Measurements from ENCODE around the gene CNTNAP1.

The CNTNAP1 gene

DNA sequence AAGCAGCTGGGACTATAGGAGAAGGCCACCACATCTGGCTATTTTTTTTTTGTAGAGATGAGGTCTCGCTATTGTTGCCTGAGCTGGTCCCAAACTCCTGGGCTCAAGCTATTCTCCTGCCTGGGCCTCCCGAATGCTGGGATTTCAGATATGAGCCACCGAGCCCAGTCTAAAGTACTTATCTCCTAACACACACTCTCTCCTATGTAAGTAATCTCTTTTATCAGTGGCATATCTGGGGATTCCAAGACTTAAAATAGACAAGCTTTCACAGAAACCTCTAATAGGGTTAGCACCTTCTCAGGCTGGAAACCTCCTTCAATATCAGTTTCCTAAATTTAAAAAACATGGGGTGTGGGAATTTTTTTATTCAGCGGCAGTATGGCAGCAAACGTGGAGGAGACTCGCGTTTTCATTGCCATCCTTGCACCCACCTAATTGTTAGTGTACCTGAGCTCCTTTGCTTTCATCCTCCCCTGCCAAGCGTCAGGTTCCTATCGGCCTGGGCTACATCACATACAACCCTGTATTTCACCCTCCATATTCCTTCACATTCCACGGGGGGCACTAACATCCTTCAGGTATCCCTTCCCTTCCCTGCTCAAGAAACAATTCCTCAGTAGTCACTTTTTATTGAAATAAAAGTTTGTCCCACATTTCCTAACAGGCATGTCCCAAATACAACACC is 61.4 kb downstream of the CNTNAP1 start:
- no peak for DNase-seq

DNA sequence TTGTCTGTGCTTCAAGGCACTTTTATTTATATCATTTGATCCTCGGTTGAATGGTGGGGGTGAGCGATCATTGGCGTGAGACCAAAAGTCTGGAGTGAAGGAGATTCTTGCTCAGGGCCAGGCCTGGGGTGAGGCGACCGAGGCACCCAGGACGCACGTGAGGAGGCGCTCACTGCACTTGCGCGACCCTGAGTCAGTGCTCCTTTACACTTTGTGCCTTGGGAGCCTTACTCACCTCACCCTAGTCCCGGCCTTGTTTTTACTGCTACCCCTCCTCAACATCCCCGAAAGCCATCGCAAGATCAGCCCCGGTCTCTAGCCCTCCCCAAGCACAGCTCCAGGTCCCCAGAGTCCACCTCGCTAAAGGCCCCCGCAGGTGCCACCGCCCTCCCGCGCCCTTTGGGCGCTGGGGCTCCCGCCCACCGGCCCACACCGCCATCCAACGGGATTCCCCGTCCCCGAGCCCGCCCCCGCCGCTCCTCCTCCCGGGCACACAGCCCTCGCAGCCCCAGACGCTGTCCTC is 62.0 kb downstream of the CNTNAP1 start:
- DNase-seq: peak in 1 of 2 experiments; percentile 91

GRCh38 chr17:42744806-42745617 is 62.7 kb downstream of the CNTNAP1 start, which contains the start of gene EZH1:
TSS of gene EZH1 (minus strand) at chr17:42745040. CDS start at chr17:42728941, 16,099 bp downstream.
- DNase-seq: peak; percentile 95 to 97

- DNase-seq: no peak
Measured at GRCh38 chr17:42748202-42748907, 66.0 kb downstream of the CNTNAP1 start.

- no peak for DNase-seq
Measured at GRCh38 chr17:42748908-42749798, 66.8 kb downstream of the CNTNAP1 start.

All from NCI-H2081 (cell line).